ENCODE measurements around the gene GDPD5.

The GDPD5 gene

DNA sequence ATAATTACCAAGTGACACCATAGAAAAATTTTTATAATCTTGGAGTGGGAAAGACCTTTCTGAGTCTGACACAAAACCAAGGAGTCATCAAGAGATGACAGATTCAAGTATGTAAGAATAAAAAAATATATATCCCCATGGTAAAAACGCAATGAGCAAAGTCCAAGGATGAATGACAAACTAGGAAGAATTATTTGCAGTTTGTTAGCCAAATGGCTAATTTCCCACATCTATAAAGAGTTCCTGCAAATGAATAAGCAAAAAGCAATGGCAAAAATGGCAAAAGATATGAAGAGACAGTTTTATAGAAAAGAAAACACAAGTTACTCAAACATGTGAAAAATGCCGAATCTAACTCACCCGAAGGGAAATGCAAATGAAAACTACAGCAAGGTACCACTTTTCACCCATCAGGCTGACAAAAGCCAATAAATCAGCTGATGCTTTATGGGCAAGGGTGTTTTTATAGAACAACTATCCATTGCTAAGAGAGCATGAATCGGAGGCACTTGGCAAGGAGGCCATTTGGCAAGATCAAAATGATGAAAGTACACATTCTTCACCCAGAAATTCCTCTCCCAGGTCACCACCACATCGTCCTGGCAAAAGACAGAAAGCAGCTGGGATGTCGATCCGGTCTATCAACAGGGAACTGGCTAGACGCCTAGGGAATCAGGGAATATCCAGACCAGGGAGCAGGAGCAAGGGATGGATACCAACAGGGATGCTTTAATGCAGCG lies 71.7 kb downstream of the GDPD5 start:
- DNase-seq (no peak), ATAC-seq (replicated peaks) (no peak)
- peak overlapping the region in 1 of 2 donors; percentile 58 for H3K27ac Mint-ChIP-seq
- H3K36me3 Mint-ChIP-seq (ENCODE audit: insufficient read depth), result peaks cover 11% of the 10 kb centered on the region
- H3K4me1 Mint-ChIP-seq (ENCODE audit: low read depth in 2 of 2), result no peaks in the 10 kb centered on the region
- no peaks in the 10 kb centered on the region for H3K9me3 Mint-ChIP-seq
- H3K4me3 Mint-ChIP-seq, result no peak overlapping the region
- H3K27me3 Mint-ChIP-seq, result no peaks in the 10 kb centered on the region

DNA sequence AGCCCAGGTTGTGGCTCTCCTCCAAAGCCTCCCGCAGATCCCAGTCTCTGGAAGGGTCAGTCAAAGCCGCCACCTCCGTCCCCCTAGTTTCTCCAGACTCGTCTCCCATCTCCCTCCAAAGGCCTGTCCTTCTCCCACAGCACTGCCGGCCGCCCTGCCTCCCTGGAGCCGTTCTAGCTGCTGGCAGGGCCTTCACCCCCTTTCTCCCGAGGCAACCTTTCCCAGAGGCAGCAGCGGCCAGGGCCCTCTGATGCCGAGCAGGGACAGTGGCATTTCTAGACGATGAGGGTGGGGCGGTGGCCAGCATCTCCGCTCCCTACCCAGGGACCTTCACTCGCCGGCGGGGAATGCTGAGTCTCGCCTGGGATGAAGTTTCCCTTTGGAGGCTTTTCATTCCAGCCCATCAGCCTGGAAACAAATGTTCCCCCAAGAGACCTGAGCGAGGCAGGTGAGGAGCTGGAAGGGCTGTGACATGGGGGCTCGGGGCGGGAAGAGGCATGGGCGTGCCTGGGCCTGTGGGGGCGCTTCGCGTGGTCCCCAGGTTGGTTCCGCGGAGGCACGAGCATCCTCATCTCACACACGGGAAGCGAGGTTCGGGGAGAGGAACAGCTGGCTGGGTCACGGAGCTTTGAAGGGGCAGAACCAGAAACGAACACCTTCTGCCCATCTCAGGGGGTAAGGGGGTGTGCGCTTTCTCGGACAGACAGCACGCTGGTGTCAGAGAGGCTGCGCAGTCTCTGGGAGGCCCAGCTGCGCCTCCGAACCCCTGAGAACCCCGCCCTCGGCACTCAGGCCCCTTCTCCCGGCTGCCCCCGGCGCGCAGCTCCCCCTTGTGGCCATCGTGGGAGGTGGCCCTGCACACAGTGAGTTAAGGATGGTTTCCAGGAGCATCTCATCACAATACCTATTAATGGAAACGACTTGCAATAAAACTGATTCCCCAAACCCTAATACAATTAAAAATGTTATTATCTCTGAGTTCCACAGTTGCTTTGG lies 74.6 kb downstream of the GDPD5 start:
- Mint-ChIP-seq H3K9me3 (no peaks in the 10 kb centered on the region), H3K36me3 (ENCODE audit: insufficient read depth) (peaks cover 11% of the 10 kb centered on the region), H3K4me3 (no peak overlapping the region), H3K27ac (peak overlapping the region in 1 of 2 donors; percentile 23), H3K27me3 (no peaks in the 10 kb centered on the region), H3K4me1 (ENCODE audit: low read depth in 2 of 2) (no peaks in the 10 kb centered on the region)
- peak in 1 of 3 experiments; percentile 27 for DNase-seq
- ATAC-seq (replicated peaks), result no peak

DNA sequence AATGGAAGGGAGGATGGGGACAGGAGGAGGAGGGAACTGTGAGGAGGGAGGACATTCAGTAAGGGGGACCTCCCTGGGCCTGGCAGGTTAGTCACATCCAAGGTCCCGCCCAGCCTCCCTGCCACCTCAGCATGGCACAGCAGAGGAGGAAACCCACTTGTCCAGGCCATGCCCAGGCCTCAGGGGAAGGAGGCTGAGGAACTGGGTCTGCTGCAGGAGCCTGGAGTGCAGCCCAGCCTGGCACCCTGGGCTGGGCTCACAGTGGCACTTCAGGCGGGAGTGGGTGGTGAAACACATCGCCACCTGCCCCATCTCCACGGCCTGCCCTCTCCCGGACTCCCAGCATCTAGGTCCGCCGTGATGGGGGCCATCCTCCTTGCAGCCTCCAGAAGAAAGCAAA lies 75.5 kb downstream of the GDPD5 start:
- ATAC-seq (replicated peaks) (no peak), DNase-seq (no peak)
- Mint-ChIP-seq H3K36me3 (ENCODE audit: insufficient read depth) (peaks cover 11% of the 10 kb centered on the region), H3K27ac (no peak overlapping the region), H3K27me3 (no peaks in the 10 kb centered on the region), H3K4me1 (ENCODE audit: low read depth in 2 of 2) (peaks cover 0 to 3% of the 10 kb centered on the region in 2 donors), H3K4me3 (no peak overlapping the region), H3K9me3 (no peaks in the 10 kb centered on the region)

DNA sequence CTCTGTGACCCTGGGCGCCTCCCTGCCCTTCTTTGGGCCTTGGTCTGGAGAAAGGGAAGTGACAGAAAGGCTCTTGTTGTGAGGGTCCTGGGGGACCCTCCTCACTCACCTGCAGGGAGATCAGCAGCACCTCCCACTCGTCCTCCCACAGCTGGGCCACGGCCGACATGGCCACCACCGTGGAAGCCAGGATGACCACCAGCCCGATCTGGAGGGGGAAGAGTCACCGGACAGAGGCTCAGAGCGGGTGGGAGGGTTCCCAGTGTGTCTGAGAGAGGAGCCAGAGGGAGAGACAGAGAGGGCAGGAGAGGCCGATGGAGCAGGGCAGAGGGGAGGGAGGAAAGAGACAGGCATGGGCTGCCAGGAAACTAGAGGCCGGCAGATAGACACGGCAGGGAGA lies 76.0 kb downstream of the GDPD5 start:
- Mint-ChIP-seq H3K27me3 (no peaks in the 10 kb centered on the region), H3K4me3 (no peak overlapping the region)
- no peak for DNase-seq

DNA sequence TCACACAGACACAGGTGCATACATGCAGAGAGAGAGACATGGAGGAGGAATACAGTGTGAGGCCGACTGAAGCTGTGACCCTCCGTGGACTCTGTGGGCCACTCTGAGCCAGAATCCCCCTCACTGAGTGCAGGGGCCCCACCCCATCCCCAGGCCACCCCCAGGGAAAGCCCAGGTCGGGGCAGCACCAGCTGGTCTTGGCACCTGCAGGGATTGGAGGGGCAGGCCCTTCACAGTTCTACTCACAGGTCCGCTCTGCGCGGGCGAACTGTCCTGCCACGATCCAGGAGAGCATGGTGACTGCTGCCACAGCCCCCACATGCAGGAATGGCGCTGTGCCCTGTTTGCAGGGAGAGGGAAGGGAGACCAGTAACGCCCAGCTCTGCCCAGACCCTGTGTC lies 76.5 kb downstream of the GDPD5 start:
- Mint-ChIP-seq H3K9me3 (no peaks in the 10 kb centered on the region), H3K4me3 (no peak overlapping the region), H3K36me3 (ENCODE audit: insufficient read depth) (peaks cover 11% of the 10 kb centered on the region), H3K27ac (no peak overlapping the region), H3K27me3 (no peaks in the 10 kb centered on the region), H3K4me1 (ENCODE audit: low read depth in 2 of 2) (peaks cover 0 to 4% of the 10 kb centered on the region in 2 donors)
- no peak for DNase-seq
- ATAC-seq (replicated peaks), result no peak

More for the DNA sequence above, 76.0 kb downstream of the GDPD5 start:
- Mint-ChIP-seq H3K9me3 (no peaks in the 10 kb centered on the region), H3K27ac (no peak overlapping the region), H3K4me1 (ENCODE audit: low read depth in 2 of 2) (peaks cover 0 to 4% of the 10 kb centered on the region in 2 donors), H3K36me3 (ENCODE audit: insufficient read depth) (peaks cover 11% of the 10 kb centered on the region)
- ATAC-seq (replicated peaks), result no peak

DNA sequence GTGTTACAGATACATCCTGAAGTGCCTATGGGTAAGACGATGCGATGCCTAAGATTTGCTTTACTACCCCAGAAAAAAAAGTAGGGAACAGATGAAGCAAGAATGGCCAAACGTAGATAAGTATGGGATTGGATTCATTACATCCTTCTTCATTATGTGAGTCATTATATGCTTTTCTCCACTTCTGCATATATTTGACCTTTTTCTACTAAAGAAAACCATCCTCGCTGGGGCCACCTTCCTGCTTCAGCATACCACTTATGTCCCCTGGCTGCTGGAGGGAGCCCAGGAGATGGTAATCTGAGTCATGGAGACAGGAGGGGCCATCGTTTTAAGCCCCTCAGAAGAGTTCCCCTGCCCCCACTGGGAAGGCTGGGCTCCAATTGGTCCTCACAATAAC lies 78.3 kb downstream of the GDPD5 start:
- peak overlapping the region in 1 of 2 donors; percentile 29 for H3K27ac Mint-ChIP-seq

DNA sequence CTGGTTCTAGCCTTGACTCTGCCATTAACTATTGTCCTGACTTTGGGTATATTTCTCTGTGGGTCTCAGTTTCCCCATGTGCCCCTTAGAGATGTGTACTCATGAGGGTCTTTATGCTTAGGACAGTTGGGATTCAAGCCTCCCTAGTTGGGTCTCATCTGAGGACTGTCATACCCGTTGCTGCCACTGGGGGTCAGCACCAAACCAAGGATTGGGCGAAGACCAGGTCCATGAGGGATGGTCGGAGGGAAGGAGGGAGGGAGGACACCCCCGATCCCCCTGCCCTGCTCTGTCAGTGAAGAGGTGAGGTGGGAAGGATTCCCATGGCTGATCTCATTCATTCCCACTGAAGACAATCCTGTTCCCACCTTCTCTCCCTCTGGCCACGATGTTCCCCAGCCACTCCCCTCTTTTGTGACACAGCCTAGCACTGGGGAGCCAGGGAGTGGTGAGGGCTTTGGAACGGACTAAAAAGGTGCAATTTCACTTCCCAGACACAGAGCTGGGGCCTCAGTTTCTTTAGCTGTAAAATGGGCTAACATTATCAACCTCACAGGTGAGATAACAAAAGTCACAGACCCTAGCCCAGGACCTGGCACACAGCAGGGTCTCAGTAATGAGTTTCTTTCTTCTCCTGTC lies 80.3 kb downstream of the GDPD5 start:
- no peak overlapping the region for H3K27ac Mint-ChIP-seq

More for the DNA sequence above, 78.3 kb downstream of the GDPD5 start:
- Mint-ChIP-seq H3K4me3 (no peak overlapping the region), H3K27me3 (no peaks in the 10 kb centered on the region), H3K36me3 (ENCODE audit: insufficient read depth) (peaks cover 6% of the 10 kb centered on the region), H3K9me3 (no peaks in the 10 kb centered on the region), H3K4me1 (ENCODE audit: low read depth in 2 of 2) (peaks cover 0 to 4% of the 10 kb centered on the region in 2 donors)
- ATAC-seq (replicated peaks) (no peak), DNase-seq (no peak)

DNA sequence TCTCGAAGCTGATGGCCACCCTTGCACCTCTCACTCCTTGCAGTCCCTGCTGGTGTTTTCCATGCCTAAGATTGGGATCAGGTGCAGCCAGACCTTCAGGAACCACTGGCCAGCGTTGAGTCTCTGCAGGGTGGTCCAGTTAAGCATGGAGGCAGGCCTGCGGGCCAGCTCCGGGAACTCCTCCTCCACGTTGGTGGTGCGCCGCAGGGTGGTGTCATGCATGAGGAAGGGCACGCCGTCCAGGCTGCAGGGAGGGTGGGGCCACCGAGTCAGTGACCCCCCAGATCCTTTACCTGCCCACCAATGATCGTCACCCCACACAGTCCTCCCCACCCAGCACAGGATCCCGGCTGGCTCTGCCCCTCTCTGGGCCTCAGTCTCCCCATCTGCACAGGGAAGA lies 82.7 kb downstream of the GDPD5 start:
- H3K4me1 Mint-ChIP-seq (ENCODE audit: low read depth in 2 of 2), result peaks cover 0 to 4% of the 10 kb centered on the region in 2 donors
- no peaks in the 10 kb centered on the region for H3K27me3 Mint-ChIP-seq
- no peaks in the 10 kb centered on the region for H3K9me3 Mint-ChIP-seq
- H3K27ac Mint-ChIP-seq, result no peak overlapping the region
- no peak overlapping the region for H3K4me3 Mint-ChIP-seq
- ATAC-seq (replicated peaks) (no peak), DNase-seq (no peak)
- peaks cover 10% of the 10 kb centered on the region for H3K36me3 Mint-ChIP-seq (ENCODE audit: insufficient read depth)

More for the DNA sequence above, 80.3 kb downstream of the GDPD5 start:
- Mint-ChIP-seq H3K27me3 (no peaks in the 10 kb centered on the region), H3K4me3 (no peak overlapping the region), H3K9me3 (no peaks in the 10 kb centered on the region), H3K36me3 (ENCODE audit: insufficient read depth) (peaks cover 3% of the 10 kb centered on the region), H3K4me1 (ENCODE audit: low read depth in 2 of 2) (peaks cover 0 to 4% of the 10 kb centered on the region in 2 donors)
- peak; percentile 71 to 78 (median 72) for DNase-seq
- ATAC-seq (replicated peaks), result peak; percentile 80

DNA sequence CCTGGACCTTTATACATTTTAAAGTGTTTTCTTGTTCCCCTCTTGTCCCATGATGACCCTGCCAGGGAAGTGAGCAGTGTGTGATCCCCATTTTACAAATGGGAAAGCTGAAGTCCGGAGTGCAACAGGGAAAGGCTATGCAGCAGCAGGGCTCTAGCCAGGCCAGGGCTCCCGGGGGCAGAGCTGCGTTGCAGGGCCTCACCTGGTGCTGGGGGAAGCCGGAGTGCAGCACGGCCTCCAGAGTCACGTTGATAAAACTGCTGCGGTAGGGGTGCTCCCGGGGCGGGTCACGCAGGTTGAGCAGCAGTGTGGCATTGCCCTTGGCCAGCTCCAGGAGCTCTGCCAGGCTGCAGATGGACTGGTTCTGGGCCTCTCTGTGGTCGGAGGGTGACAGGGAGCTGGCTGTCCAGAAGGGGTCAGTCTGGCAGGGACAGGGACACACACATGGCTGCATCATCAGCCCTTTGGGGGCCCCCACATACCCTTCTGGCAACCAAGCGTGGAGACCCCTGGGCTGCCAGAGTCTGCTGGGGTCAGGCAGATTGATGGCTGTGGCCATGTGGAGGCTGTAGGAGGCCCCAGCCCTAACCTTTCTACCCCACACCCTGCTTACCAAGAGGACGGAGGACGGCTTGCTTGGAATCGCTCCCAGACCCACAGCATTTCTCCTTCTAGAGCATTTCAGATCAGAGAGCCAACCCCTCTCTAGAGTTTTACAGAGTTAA lies 83.4 kb downstream of the GDPD5 start:
- Mint-ChIP-seq H3K9me3 (no peaks in the 10 kb centered on the region), H3K27ac (no peak overlapping the region), H3K4me1 (ENCODE audit: low read depth in 2 of 2) (peaks cover 0 to 4% of the 10 kb centered on the region in 2 donors), H3K4me3 (no peak overlapping the region), H3K36me3 (ENCODE audit: insufficient read depth) (peaks cover 10% of the 10 kb centered on the region), H3K27me3 (no peaks in the 10 kb centered on the region)
- DNase-seq (no peak), ATAC-seq (replicated peaks) (no peak)

DNA sequence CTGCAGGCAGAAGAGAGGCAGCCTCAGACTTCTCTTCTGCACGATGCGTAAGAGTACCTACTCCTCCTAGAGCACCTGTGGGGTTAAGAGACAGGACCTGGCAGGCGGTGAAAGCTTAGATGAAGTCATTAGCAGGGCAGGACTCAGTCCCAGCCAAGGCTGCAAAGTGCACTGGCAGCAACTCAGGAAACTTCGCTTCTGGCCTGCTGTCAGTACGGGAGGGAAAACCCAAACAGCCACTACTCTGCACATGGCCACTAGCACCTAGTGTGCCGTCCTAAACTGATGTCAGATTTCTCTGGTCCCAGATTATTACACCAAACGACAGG lies 84.0 kb downstream of the GDPD5 start:
- H3K27me3 Mint-ChIP-seq, result no peaks in the 10 kb centered on the region
- H3K4me3 Mint-ChIP-seq, result no peak overlapping the region
- no peak overlapping the region for H3K27ac Mint-ChIP-seq
- peaks cover 10% of the 10 kb centered on the region for H3K36me3 Mint-ChIP-seq (ENCODE audit: insufficient read depth)
- no peak for ATAC-seq (replicated peaks)
- H3K9me3 Mint-ChIP-seq, result no peaks in the 10 kb centered on the region
- H3K4me1 Mint-ChIP-seq (ENCODE audit: low read depth in 2 of 2), result peaks cover 0 to 4% of the 10 kb centered on the region in 2 donors
- DNase-seq, result no peak

DNA sequence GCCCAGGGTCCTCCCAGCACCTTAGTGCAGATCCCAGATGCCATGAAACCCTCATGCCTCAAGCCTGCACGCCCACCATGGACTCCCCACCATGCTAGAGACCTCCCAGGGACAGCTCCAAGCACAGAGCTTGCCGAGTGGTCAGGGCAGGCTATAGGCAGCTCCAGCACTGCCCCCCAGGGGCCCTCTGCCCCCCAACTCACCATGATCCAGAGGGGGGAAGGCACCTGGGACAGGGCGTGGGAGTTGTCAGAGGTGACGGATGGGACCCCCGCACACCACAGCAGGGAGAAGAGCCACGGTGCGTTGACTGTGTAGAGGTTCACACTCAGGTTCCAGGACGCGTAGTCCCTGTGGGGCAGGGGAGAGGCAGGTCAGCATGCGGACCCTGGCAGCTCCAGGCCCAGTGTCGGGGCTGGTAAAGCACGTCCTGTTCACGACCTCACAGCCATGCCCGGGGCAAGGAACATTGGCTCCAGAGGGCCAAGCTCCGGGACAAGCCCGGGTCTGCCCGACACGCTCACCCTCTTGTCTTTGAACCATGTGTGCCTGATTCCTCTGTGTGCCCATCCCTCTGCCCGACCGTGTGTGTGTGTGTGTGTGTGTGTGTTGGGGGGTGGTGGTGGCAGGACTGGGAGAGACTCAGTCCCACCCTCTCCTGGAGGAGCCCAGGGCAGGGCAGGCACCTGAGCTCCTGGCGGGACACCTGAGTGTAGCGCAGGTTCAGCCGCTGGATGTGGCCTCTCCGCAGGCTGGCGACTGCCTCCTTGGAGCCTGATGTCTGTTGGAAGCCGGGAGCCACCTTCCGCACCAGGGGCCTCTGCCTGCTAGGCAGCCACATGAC lies 84.6 kb downstream of the GDPD5 start:
- DNase-seq (no peak), ATAC-seq (replicated peaks) (no peak)
- peaks cover 7% of the 10 kb centered on the region for H3K36me3 Mint-ChIP-seq (ENCODE audit: insufficient read depth)
- H3K4me1 Mint-ChIP-seq (ENCODE audit: low read depth in 2 of 2), result peaks cover 0 to 4% of the 10 kb centered on the region in 2 donors
- no peaks in the 10 kb centered on the region for H3K9me3 Mint-ChIP-seq
- H3K27me3 Mint-ChIP-seq, result no peaks in the 10 kb centered on the region
- H3K27ac Mint-ChIP-seq, result no peak overlapping the region
- H3K4me3 Mint-ChIP-seq, result no peak overlapping the region

DNA sequence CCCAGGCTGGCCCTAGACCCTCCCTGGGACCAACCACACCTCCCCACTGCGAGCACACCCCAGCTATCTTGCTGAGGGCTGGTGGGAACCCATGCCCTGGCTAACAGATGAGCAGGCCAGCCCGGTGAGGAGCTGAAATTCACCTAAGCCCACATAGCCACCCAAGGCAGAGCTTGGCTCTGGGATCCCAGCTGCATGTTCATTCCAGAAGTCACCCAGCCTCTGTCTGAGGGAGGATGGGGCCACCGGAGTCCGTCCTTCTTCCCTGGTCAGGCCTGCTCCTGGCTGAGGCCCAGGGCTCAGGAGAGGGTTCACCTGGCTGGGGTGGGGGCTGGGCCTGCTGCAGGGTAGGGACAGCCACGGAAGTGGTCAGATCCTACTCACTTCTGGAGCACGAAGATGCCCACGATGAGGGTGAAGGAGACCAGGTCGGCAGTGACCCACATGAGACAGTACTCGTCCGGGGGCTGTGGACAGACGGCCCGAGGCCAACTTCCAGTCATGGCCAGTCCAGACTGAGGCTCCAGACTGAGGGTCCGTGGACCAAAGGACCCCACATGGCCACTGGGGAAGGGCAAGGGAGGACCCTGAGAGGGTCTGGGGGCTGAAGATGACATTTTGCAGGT lies 86.1 kb downstream of the GDPD5 start:
- ATAC-seq (replicated peaks), result no peak
- no peaks in the 10 kb centered on the region for H3K4me1 Mint-ChIP-seq (ENCODE audit: low read depth in 2 of 2)
- H3K4me3 Mint-ChIP-seq, result no peak overlapping the region
- H3K9me3 Mint-ChIP-seq, result no peaks in the 10 kb centered on the region
- no peaks in the 10 kb centered on the region for H3K27me3 Mint-ChIP-seq
- peaks cover 9% of the 10 kb centered on the region for H3K36me3 Mint-ChIP-seq (ENCODE audit: insufficient read depth)
- DNase-seq, result no peak
- H3K27ac Mint-ChIP-seq, result no peak overlapping the region
